Measurements from ENCODE around the gene ZNF774. TPM values are rescaled to one million over a fixed set of nuclear protein-coding genes. Genes with fewer than 3 reads are reported as not detected.
"Not testable (repeated sequence)": the region's sequence is repeated elsewhere in the genome, so short reads cannot be mapped to it uniquely, and the experiment has no call there.

ZNF774 gene
- total RNA-seq, result 1 to 10 TPM; 1.5 to 2.0 TPM

DNA sequence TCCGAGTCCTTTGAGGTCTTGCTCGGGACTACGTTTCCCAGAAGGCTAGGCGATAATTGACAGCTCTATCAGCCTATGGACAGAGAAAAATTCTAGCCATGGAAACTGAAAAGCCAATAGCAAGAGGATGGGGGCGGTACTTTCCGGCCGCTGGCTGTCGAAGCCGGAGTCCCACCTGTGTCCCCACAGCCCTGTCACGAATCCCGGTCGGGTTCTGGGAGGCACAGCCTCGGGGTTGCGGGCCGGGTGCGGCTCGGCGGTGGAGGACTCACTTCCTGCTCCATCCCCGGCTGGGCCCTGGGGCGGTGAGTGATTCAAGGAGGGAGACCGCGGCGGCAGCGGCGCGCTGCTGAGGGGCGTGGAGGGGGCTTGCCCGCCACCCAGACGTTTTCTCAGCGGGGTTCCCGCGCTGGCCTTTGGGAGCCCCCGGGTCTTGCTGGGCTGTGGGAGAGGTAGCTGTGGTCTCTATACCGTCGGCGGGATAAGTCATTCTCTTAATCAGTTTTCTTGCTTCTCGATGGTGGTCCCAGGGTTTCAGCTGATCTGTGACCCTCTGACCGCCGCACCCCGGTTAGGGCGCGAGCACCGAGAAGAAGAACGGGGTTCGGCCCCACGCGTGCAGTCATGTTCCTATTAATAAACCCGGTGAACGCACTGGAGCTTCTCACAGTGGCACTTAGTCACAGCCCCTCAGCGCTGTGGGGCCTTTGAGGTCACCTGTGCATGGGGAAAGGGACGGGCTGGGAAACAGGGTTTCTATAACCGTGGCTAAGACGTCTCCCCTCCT lies at the start of gene ZNF774:
Gene ZNF774 (plus strand): TSS at position 178 of the 787 bp plus-strand sequence. CDS start 2,377 bp downstream, outside the sequence.
- H3K27ac Mint-ChIP-seq, result peak within 1 kb of the TSS; percentile 87
- ChIA-PET POLR2A (interaction anchor here (0.6 kb wide), 1 partner anchor 37 kb away, joined by 3 read pairs; no protein-coding TSS in a partner anchor), CTCF (interaction anchor here (0.7 to 1.4 kb wide), 3 partner anchors 10 to 35 kb away, joined by 3 to 6 read pairs (median 4); partner anchors contain the start of gene IQGAP1)
- no peaks in the 10 kb centered on the region for H3K9me3 Mint-ChIP-seq (ENCODE audit: low read depth)
- DNase-seq (peak; percentile 94), ATAC-seq (peak; percentile 99)
- peak within 1 kb of the TSS; percentile 83 for H3K4me3 Mint-ChIP-seq
- no peaks in the 10 kb centered on the region for H3K27me3 Mint-ChIP-seq
- no peaks in the 10 kb centered on the region for H3K36me3 Mint-ChIP-seq (ENCODE audit: low read depth)
- H3K4me1 Mint-ChIP-seq, result peaks cover 7% of the 10 kb centered on the region
- intact Hi-C loops (cut with DNase I, micrococcal nuclease), result loop anchor here (1.0 to 5.0 kb wide), 4 partner anchors 35 to 87 kb away; partner anchors contain the start of genes IQGAP1 (in 2 of the 2) and NGRN (in 1 of the 2)

DNA sequence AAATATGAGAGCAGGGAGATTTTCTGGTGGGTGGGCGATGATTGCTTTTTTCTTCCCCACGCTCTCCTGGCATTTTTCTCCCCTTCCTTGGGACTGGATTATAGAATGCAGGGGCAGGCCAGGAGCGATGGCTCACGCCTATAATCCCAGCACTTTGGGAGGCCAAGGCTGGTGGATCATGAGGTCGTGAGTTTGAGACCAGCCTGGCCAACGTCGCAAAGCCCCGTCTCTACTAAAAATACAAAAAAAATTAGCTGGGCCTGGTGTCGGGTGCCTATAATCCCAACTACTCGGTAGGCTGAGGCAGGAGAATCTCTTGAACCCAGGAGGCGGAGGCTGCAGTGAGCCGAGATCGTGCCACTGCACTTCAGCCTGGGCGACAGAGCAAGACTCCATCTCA lies 46.7 kb upstream of the ZNF774 start:
- intact Hi-C loops (cut with DNase I, micrococcal nuclease); H3K27ac Mint-ChIP-seq; POLR2A ChIA-PET; H3K27me3 Mint-ChIP-seq; DNase-seq; H3K4me3 Mint-ChIP-seq; ATAC-seq; H3K9me3 Mint-ChIP-seq (ENCODE audit: low read depth); H3K36me3 Mint-ChIP-seq (ENCODE audit: low read depth): not testable (repeated sequence)
- CTCF ChIA-PET, result interaction anchor here (0.6 to 8.3 kb wide), 7 partner anchors 12 to 460 kb away, joined by 3 to 94 read pairs (median 3); no protein-coding TSS in a partner anchor
- peaks cover 50% of the 10 kb centered on the region for H3K4me1 Mint-ChIP-seq

DNA sequence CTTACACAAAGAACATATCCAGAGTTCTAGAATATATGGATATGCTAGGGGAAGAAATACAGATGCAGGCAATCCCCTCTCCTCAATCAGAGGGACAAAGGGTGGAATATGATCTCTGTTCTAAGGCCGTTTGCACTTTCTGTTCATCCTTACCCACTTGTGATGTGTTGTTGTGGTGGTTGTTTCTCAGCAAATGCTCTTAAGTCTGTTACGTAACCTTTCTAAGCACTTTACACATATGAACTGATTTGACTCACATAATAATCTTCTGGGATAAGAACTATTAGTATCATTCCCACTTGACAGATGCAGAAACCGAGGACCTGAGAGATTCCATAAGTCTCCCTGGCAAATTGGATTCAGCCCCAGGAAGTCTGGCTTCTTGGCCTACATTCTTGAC lies 46.2 kb upstream of the ZNF774 start:
- ChIA-PET POLR2A (no interaction called here), CTCF (interaction anchor here (0.7 to 8.3 kb wide), 9 partner anchors 8 to 459 kb away, joined by 3 to 94 read pairs (median 4); no protein-coding TSS in a partner anchor)
- H3K36me3 Mint-ChIP-seq (ENCODE audit: low read depth), result no peaks in the 10 kb centered on the region
- no peak for DNase-seq
- no peaks in the 10 kb centered on the region for H3K27me3 Mint-ChIP-seq
- no peak for ATAC-seq
- intact Hi-C loops (cut with DNase I, micrococcal nuclease), result no loop called here
- H3K27ac Mint-ChIP-seq, result peak overlapping the region; percentile 66
- H3K4me3 Mint-ChIP-seq, result peak overlapping the region; percentile 32
- H3K9me3 Mint-ChIP-seq (ENCODE audit: low read depth), result no peaks in the 10 kb centered on the region
- H3K4me1 Mint-ChIP-seq, result peaks cover 50% of the 10 kb centered on the region

DNA sequence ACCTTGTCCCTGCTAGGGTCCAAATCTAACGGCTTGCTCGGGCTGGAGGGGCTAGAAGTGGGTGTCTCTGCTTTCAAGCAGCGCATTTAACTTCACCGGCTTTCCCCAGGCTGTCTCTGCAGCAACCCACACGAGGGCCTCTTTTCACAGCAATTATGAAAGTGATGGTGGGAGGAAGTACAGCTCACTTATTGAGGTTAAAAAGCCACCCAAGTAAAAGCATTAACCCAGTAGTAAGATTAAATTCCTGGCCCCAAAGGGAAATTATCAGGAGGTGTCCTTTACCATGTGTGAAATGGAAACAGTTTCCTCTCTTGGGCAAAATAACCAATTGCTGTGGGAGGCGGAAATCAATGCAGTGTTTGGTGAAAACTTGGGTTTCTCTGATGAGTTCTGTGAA lies 45.5 kb upstream of the ZNF774 start:
- Mint-ChIP-seq H3K27me3 (no peaks in the 10 kb centered on the region), H3K36me3 (ENCODE audit: low read depth) (no peaks in the 10 kb centered on the region), H3K27ac (peak overlapping the region; percentile 66), H3K9me3 (ENCODE audit: low read depth) (no peaks in the 10 kb centered on the region), H3K4me3 (peak overlapping the region; percentile 32), H3K4me1 (peaks cover 45% of the 10 kb centered on the region)
- ATAC-seq, result peak; percentile 85
- intact Hi-C loops (cut with DNase I, micrococcal nuclease), result no loop called here
- DNase-seq, result peak; percentile 72
- POLR2A ChIA-PET, result interaction anchor here (0.7 kb wide), 1 partner anchor 57 kb away, joined by 3 read pairs; no protein-coding TSS in a partner anchor
- CTCF ChIA-PET, result interaction anchor here (0.7 to 8.3 kb wide), 10 partner anchors 8 to 266 kb away, joined by 3 to 94 read pairs (median 4); no protein-coding TSS in a partner anchor

DNA sequence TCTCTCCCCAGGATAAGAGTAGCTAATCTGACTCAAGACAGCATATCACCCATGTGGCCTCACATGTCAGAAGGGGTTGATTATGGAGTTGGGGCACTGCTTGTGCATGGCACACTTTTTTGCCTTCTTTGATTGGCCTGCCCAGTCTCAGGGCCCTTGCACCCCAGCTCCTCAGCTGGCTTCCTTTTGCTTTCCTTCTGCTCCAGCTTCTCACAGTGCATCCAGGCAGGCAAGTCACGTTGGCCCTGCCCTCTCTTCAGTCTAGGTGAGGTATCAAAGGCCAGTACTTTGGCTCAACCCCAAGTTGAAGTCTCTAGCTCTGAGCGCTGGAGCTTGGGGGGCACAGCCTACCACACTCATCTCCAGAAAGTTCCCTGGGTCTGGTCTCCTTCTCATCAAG lies 44.4 kb upstream of the ZNF774 start:
- no peak overlapping the region for H3K4me3 Mint-ChIP-seq
- intact Hi-C loops (cut with DNase I, micrococcal nuclease), result no loop called here
- no peak for DNase-seq
- POLR2A ChIA-PET, result no interaction called here
- no peaks in the 10 kb centered on the region for H3K9me3 Mint-ChIP-seq (ENCODE audit: low read depth)
- H3K36me3 Mint-ChIP-seq (ENCODE audit: low read depth), result no peaks in the 10 kb centered on the region
- peaks cover 48% of the 10 kb centered on the region for H3K4me1 Mint-ChIP-seq
- H3K27ac Mint-ChIP-seq, result peak overlapping the region; percentile 1
- CTCF ChIA-PET, result interaction anchor here (1.1 to 8.3 kb wide), 4 partner anchors 11 to 175 kb away, joined by 3 to 94 read pairs (median 20); no protein-coding TSS in a partner anchor
- H3K27me3 Mint-ChIP-seq, result no peaks in the 10 kb centered on the region
- ATAC-seq, result no peak

DNA sequence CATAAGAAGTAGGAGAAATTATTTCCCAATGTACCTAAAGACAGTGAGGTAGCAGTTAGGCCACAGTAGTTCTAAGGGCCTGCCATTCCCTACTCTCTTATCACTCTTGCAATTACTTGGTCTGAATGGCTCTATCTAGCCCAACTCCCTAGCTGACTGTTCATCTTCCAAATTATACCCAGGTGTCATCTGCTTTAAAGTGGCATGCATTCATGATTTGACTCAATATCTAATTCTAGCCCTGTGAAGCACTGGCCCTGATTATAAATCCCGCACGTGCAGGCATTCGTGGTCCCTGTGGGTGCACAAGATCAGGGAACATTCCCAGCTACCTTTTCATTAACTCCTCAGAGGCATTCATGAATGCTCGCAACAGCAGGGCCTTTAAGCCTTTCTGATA lies 43.1 kb upstream of the ZNF774 start:
- Mint-ChIP-seq H3K27me3 (peaks cover 4% of the 10 kb centered on the region), H3K27ac (no peak overlapping the region), H3K4me3 (no peak overlapping the region), H3K36me3 (ENCODE audit: low read depth) (no peaks in the 10 kb centered on the region), H3K4me1 (peaks cover 41% of the 10 kb centered on the region), H3K9me3 (ENCODE audit: low read depth) (no peaks in the 10 kb centered on the region)
- intact Hi-C loops (cut with DNase I, micrococcal nuclease), result no loop called here
- ATAC-seq (peak; percentile 40), DNase-seq (no peak)
- ChIA-PET POLR2A (no interaction called here), CTCF (no interaction called here)

DNA sequence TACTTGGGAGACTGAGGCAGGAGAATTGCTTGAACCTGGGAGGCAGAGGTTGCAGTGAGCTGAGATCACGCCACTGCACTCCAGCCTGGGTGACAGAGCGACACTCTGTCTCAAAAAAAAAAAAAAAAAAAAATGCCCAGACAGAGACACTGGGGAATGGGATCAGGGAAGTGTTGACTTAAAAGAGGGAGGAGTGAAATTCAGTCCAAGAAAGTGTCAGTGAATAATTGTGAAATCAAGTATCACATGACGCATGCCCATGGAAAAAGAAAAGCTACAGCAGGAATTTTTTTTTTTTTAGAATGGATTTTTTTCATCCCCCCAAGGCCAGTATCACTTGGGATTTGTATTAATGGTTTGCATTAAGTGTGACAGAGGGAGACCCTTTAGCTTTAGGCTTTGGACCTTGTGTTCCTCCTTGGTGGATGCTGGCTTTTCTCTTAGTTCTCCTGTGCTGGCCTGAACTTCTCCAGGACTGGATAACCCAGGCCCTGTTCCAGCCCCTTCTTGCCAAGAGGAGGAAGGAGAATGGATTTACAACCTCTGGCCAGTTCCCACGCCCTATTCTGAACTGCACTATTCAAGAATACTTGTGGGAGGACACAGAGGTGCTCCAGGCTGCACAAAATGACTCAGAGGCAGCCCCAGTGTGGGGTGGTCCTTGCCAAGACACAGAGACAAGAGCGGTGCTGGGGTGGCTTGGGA lies 36.7 kb upstream of the ZNF774 start:
- intact Hi-C loops (cut with DNase I, micrococcal nuclease), result no loop called here
- Mint-ChIP-seq H3K4me1 (peaks cover 11% of the 10 kb centered on the region), H3K27me3 (peaks cover 4% of the 10 kb centered on the region), H3K9me3 (ENCODE audit: low read depth) (no peaks in the 10 kb centered on the region), H3K27ac (no peak overlapping the region), H3K4me3 (no peak overlapping the region), H3K36me3 (ENCODE audit: low read depth) (no peaks in the 10 kb centered on the region)
- no peak for ATAC-seq
- POLR2A ChIA-PET, result interaction anchor here (0.7 kb wide), 1 partner anchor 363 kb away, joined by 3 read pairs; no protein-coding TSS in a partner anchor
- no peak for DNase-seq
- CTCF ChIA-PET, result interaction anchor here (0.6 to 7.7 kb wide), 3 partner anchors 8 to 167 kb away, joined by 3 to 94 read pairs (median 5); no protein-coding TSS in a partner anchor

DNA sequence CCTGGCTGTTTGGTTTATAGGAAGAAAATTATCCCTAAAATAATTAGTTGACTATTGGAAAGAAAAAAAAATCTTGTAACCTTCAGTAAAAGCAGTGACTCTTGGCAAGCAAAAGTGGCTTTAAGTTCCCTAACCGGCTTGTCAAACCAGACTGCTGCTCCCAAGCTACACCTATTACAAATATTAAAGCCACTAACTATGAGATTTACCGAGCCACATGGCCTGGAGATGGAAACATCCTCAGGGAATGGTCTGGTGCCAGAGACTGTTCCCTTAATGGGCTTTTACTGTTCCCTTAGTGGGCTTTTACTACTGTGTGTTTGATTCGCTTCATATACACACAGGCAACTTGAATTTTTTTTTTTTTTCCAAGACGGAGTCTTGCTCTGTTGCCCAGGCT lies 35.9 kb upstream of the ZNF774 start:
- intact Hi-C loops (cut with DNase I, micrococcal nuclease), result no loop called here
- CTCF ChIA-PET, result interaction anchor here (1.8 to 7.7 kb wide), 2 partner anchors 12 to 167 kb away, joined by 5 to 94 read pairs; no protein-coding TSS in a partner anchor

DNA sequence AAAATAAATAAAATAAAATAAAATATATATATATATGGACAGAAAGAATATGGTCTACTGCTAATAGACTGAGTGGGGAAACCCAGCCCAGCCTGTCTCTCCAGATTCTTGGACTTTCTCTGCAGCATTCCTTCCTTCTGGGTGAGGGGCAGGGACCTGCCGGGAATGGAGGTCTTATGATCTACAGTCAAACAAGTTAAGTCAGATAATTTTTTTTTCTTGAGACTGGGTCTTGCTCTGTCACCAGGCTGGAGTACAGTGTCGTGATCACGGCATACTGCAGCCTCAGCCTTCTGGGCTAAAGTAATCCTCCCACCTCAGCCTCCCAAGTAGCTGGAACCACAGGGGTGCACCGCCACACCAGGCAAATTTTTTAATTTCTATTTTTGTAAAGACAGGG lies 33.5 kb upstream of the ZNF774 start:
- intact Hi-C loops (cut with DNase I, micrococcal nuclease), result no loop called here
- DNase-seq (no peak), ATAC-seq (no peak)
- Mint-ChIP-seq H3K4me3 (no peak overlapping the region), H3K27me3 (peaks cover under 1% of the 10 kb centered on the region), H3K9me3 (ENCODE audit: low read depth) (no peaks in the 10 kb centered on the region), H3K27ac (no peak overlapping the region), H3K36me3 (ENCODE audit: low read depth) (no peaks in the 10 kb centered on the region), H3K4me1 (peaks cover 6% of the 10 kb centered on the region)
- CTCF ChIA-PET, result interaction anchor here (0.7 to 7.7 kb wide), 11 partner anchors 12 to 420 kb away, joined by 3 to 114 read pairs (median 6); no protein-coding TSS in a partner anchor
- POLR2A ChIA-PET, result no interaction called here

More for the DNA sequence above, 35.9 kb upstream of the ZNF774 start:
- no peak for ATAC-seq
- H3K36me3 Mint-ChIP-seq (ENCODE audit: low read depth), result no peaks in the 10 kb centered on the region
- H3K27me3 Mint-ChIP-seq, result peaks cover 4% of the 10 kb centered on the region
- H3K4me1 Mint-ChIP-seq, result peaks cover 13% of the 10 kb centered on the region
- no peak overlapping the region for H3K4me3 Mint-ChIP-seq
- no peak for DNase-seq
- POLR2A ChIA-PET, result no interaction called here
- no peak overlapping the region for H3K27ac Mint-ChIP-seq
- H3K9me3 Mint-ChIP-seq (ENCODE audit: low read depth), result no peaks in the 10 kb centered on the region

DNA sequence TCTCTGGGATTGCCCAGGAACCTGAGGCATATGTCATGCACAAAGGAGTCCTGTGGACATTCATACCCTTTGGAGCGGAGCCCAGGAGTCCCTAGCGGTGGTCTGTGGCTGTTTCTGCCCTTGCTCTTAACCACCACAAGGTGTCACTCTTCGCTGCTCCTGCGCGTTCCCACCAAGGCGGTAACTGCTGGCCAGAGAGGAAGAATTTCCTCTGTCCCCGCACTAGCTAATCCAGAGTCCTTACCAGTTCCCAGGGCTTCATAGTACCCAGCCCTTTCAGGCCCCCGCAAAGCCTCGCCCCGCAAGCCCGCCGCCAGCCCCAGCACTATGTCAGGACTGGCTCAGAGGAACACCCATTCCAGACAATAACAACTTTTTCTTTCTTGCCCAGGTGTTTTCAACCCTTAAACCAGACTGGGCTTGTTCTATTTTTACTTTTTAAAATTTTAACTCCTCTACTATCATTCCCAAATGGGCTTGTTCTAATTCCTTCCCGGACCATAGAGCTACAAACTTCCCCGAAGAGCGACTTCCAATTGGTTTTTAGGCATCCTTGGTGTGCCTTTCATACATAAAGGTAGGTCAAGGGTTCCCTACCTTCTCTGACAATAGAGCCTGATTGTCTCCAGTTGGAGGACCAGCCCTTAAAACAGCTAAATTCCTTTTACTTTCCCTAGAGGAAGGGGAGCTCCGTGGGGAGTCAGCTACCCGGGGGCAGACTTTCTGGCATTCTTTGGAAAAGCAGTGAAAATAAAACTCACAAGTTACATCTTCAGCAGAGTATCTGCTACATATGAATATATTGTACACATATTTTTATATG lies 31.8 kb upstream of the ZNF774 start:
- CTCF ChIA-PET, result interaction anchor here (0.6 to 7.7 kb wide), 94 partner anchors 9 to 614 kb away, joined by 3 to 114 read pairs (median 4); partner anchors contain the start of genes HDDC3, IQGAP1 and UNC45A

More for the DNA sequence above, 31.8 kb upstream of the ZNF774 start:
- POLR2A ChIA-PET, result no interaction called here
- no peak overlapping the region for H3K4me3 Mint-ChIP-seq
- intact Hi-C loops (cut with DNase I, micrococcal nuclease), result loop anchor here (1.0 to 5.0 kb wide), 6 partner anchors 162 to 567 kb away; no protein-coding TSS in a partner anchor
- H3K36me3 Mint-ChIP-seq (ENCODE audit: low read depth), result no peaks in the 10 kb centered on the region
- no peaks in the 10 kb centered on the region for H3K9me3 Mint-ChIP-seq (ENCODE audit: low read depth)
- H3K27me3 Mint-ChIP-seq, result no peaks in the 10 kb centered on the region
- ATAC-seq, result peak; percentile 99
- DNase-seq, result peak; percentile 83
- H3K4me1 Mint-ChIP-seq, result peaks cover 6% of the 10 kb centered on the region
- no peak overlapping the region for H3K27ac Mint-ChIP-seq

Data from activated CD4-positive, alpha-beta T cell treated with anti-CD3 and anti-CD28 coated beads for 36 hours (primary cell).